Keratinocyte (primary cell): ENCODE data around the gene AOPEP.

Source experiments
- CTCF ChIP-seq, 3 experiments: IDR thresholded peaks in 1 of 3; conservative IDR thresholded peaks in 1 of 3; optimal IDR thresholded peaks in 1 of 3; 2 replicates in 2 of 3; 3 replicates in 1 of 3; pipeline versions ENCODE3 to v1.5.1; 2011; ENCODE audit warnings: low read length in 3 of 3, mild to moderate bottlenecking in 3 of 3, moderate library complexity in 2 of 3, control low read depth in 1 of 3, inconsistent platforms in 1 of 3; ENCODE audit not compliant: insufficient read depth in 2 of 3; ENCODE audit errors: extremely low read depth in 1 of 3
- EZH2 ChIP-seq: IDR thresholded peaks from one replicate; pipeline ENCODE4 v1.6.1; 2012; ENCODE audit warnings: inconsistent platforms, mild to moderate bottlenecking, low read length, moderate library complexity

DNA sequence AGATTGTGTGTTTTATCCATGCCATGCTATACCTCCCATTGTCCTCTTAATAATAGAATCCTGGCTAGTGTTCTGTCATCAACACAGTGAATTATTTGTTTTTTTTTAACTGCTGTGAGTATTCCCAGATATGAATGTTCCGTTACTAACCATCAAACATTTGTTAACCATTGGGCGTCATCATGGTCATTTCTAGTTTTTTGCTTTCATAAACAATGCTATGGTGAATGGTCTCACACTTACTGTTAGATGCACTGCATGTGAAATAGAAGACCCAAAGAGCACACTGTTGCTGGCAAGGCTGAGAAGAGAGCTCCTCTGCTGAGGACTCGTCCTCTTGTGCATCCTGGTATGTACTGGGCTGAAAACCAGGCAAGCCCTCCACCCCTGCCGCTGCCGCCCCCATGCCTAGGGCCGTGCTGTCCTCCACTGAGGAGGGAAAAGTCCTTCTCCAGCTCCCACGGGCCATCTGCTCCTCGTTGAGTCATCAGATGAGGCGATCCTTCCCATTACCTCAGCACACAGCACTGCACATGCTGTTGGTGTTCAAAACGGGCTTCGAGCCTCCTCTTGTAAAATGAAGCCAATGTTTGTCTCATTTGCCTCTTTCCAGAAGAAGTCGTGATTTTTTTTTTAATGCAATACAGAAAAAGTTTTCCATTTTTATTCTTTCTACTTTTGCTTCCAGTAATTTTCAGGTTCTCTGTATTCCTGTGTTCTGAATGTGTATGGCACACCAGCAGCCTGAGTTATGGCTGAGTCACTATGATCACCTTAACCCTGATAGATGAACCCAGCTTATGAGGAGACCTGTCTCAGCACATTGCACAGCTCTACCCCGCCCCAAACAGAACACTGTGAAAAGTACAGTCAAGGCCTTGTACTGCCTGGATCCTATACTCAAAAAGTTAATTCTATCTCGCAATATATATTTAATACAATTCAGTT lies 219.0 kb downstream of the AOPEP start:
- TF ChIP-seq CTCF (optimal IDR thresholded peaks at IDR 0.05 in 1 of 3, IDR thresholded peaks at IDR 0.05 in 1 of 3, conservative IDR thresholded peaks at IDR 0.05 in 1 of 3; ENCODE audit: extremely low read depth in 1 of 3, insufficient read depth in 2 of 3, low read length in 3 of 3) (peak in 1 of 3 experiments; percentile 19), EZH2 (no peak)
